Body of pancreas (tissue), 4 donors: ENCODE data around the gene EIF3I.

Source experiments
- CTCF ChIP-seq, 7 experiments: fragments of 450-650 bp in 4 of 7; fragments of 200-600 bp in 3 of 7; sonication (generic) in 3 of 7; IDR thresholded peaks; one replicate each; pipeline ENCODE4 v1.5.1; 2016 to 2019; ENCODE audit warnings: antibody characterized with exemption in 7 of 7
- POLR2A ChIP-seq, 3 donors: fragments of 450-650 bp; IDR thresholded peaks; one replicate each; pipeline ENCODE4 v1.6.1; 2016; ENCODE audit warnings: antibody characterized with exemption in 3 of 3, mild to moderate bottlenecking in 2 of 3

- no peak for TF ChIP-seq CTCF (IDR thresholded peaks at IDR 0.05)
- no peak for TF ChIP-seq POLR2A (IDR thresholded peaks at IDR 0.05)
These were observed 53.2 kb downstream of the EIF3I start for GRCh38 chr1:32275424-32275823.
